Measurements from ENCODE around the gene PGRMC2. TPM values are rescaled to one million over a fixed set of nuclear protein-coding genes. Genes with fewer than 3 reads are reported as not detected.

PGRMC2 gene
- total and polyA plus RNA-seq, 4 donors: 49.0 to 74.8 (median 59.5) TPM

DNA sequence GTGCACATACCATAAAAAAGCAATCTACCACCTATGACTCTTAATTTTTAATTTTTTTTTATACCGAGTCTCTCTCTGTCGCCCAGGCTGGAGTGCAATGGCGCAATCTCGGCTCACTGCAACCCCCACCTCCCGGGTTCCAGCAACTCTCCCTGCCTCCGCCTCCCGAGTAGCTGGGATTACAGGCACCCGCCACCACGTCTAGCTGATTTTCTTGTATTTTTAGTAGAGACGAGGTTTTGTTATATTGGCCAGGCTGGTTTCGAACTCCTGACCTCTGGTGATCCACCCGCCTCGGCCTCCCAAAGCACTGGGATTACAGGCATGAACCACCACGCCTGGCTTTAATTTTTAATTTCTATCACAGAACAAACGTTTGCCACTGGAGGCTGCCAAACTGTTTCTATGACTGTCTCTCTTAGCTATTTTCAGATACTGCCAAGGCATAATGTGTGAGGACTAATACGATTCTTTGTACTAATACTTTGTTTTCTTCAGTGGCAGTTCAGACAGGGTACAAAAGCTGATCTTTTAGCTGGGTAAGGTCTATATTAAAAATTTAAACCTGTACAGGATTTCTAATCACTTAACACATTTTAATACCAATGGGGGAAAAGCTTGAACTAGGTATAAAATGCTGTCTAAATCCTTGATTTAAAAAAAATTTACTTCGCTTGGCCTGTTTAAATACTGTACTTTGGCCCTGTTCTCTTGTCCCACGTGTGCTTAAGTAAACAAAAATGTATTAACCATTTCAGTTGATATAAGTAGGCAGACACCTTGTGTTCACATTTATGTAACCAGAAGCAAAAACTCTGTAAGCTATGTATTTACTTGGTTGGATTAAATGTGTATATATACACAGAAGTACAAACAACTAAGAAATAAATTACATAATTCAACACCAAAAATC is 2.3 kb downstream of the PGRMC2 start:
- 67 to 70% methylated on average over 18 of the region's 18 CpGs for WGBS, 2 donors
- H3K4me3 ChIP-seq (ENCODE audit: low read length in 2 of 2): no peak overlapping the region
- intact Hi-C loops (cut with DNase I): loop anchor here (5.0 to 10.0 kb wide), 5 partner anchors 63 to 807 kb away; partner anchors contain the start of gene SCLT1 (in 1 of the 2)
- no peaks in the 10 kb centered on the region for H3K36me3 ChIP-seq (ENCODE audit: control insufficient read depth in 1 of 2, insufficient read depth in 2 of 2, low read length in 1 of 2)
- no peaks in the 10 kb centered on the region for H3K4me1 ChIP-seq (ENCODE audit: control insufficient read depth in 1 of 2, insufficient read depth in 2 of 2, low read length in 2 of 2)
- ATAC-seq (ENCODE audit: low FRiP score) (no peak), DNase-seq (no peak)
- H3K9me3 ChIP-seq (ENCODE audit: control insufficient read depth, low read length): no peaks in the 10 kb centered on the region
- H3K27me3 ChIP-seq (ENCODE audit: control insufficient read depth in 1 of 2, insufficient read depth in 2 of 2, low read length in 1 of 2): no peaks in the 10 kb centered on the region
- H3K27ac ChIP-seq (ENCODE audit: low read depth in 1 of 2, low read length in 2 of 2): no peak overlapping the region

DNA sequence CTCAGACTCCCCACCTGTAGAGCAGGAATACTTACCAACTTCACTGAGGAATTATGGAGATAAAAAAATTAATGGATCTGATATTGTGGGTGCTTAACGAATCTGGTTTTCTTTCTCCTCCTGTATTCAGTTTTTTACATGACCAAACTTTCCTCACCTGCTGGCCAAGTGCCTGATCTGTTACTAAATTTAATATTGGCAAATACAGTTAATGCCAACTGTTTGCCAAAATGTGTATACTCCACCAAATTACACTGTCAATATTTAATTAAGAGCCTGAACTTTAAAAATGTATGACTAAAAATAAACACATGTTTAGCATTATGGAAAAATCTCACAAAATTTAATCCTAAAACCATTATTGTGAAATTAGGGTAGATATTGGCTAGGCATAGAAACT is 3.3 kb downstream of the PGRMC2 start:
- Histone ChIP-seq H3K36me3 (ENCODE audit: control insufficient read depth in 1 of 2, insufficient read depth in 2 of 2, low read length in 1 of 2) (no peaks in the 10 kb centered on the region), H3K27ac (ENCODE audit: low read depth in 1 of 2, low read length in 2 of 2) (no peak overlapping the region), H3K9me3 (ENCODE audit: control insufficient read depth, low read length) (no peaks in the 10 kb centered on the region), H3K4me1 (ENCODE audit: control insufficient read depth in 1 of 2, insufficient read depth in 2 of 2, low read length in 2 of 2) (no peaks in the 10 kb centered on the region), H3K4me3 (ENCODE audit: low read length in 2 of 2) (no peak overlapping the region), H3K27me3 (ENCODE audit: control insufficient read depth in 1 of 2, insufficient read depth in 2 of 2, low read length in 1 of 2) (no peaks in the 10 kb centered on the region)
- DNase-seq (no peak), ATAC-seq (ENCODE audit: low FRiP score) (no peak)
- intact Hi-C loops (cut with DNase I): loop anchor here (10.0 kb wide), 2 partner anchors 270 to 530 kb away; no protein-coding TSS in a partner anchor
- WGBS, 2 donors: 90 to 95% methylated on average over 1 of the region's 1 CpG

DNA sequence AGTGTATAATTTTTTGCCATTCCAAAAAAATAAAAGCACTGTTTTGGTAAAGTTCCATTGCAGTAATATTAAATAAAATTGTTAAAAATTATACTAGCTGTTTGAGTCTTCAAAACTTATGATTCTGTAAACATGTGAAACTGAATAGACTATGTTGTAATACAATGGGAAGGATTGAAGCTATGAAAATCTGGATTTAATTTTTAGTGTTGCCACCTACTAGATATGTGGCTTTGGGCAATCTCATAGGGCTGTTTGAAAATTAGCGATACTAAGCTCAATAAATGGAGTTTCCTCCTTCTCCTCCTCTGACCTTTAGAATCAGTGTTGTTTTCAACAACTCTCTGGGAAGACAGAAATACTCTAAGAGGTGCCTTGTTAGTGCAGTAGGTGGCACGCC is 4.5 kb downstream of the PGRMC2 start:
- no peaks in the 10 kb centered on the region for H3K9me3 ChIP-seq (ENCODE audit: control insufficient read depth, low read length)
- H3K27ac ChIP-seq (ENCODE audit: low read depth in 1 of 2, low read length in 2 of 2): no peak overlapping the region
- no peaks in the 10 kb centered on the region for H3K36me3 ChIP-seq (ENCODE audit: control insufficient read depth in 1 of 2, insufficient read depth in 2 of 2, low read length in 1 of 2)
- no peaks in the 10 kb centered on the region for H3K27me3 ChIP-seq (ENCODE audit: control insufficient read depth in 1 of 2, insufficient read depth in 2 of 2, low read length in 1 of 2)
- DNase-seq (no peak), ATAC-seq (ENCODE audit: low FRiP score) (no peak)
- WGBS, 2 donors: 95 to 98% methylated on average over 2 of the region's 2 CpGs
- no peaks in the 10 kb centered on the region for H3K4me1 ChIP-seq (ENCODE audit: control insufficient read depth in 1 of 2, insufficient read depth in 2 of 2, low read length in 2 of 2)
- intact Hi-C loops (cut with DNase I): loop anchor here (10.0 kb wide), 2 partner anchors 272 to 532 kb away; no protein-coding TSS in a partner anchor
- H3K4me3 ChIP-seq (ENCODE audit: low read length in 2 of 2): no peak overlapping the region

DNA sequence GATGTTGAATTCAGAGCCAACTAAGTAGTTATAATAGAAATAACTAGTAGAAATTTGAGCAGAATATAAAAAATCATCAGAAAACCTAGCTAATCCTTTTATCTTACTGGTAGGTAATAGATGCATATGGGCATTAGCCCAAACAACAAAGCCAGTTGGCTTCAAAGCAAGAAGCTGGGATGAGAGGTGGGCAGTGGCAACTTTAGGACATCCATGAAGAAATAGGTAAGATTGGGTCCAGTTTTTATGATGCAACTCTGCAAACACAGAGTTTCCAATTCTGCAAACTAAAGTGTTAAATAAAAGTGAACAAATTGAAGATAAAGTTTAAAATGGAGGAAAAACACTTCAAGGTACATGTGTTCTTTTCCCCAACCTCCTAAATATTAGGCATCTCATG is 5.1 kb downstream of the PGRMC2 start:
- no peaks in the 10 kb centered on the region for H3K4me1 ChIP-seq (ENCODE audit: control insufficient read depth in 1 of 2, insufficient read depth in 2 of 2, low read length in 2 of 2)

DNA sequence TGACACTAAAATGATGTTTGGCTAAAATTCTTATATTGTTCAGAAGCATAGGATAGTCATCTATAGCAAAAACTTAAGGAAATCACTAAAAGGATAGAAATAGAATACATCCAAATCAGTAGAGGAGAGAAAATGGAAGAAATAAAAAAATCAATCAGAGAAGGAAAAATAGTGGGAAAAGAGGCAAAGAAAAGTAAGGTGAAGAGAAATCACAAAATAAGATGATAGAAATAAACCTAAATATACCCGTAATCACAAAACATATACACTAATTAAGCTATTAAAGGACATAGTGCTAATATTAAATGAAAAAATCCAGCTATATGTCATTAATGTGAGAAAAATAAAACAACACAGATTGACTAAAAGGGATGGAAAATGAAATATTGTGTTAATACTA is 6.3 kb downstream of the PGRMC2 start:
- H3K36me3 ChIP-seq (ENCODE audit: control insufficient read depth in 1 of 2, insufficient read depth in 2 of 2, low read length in 1 of 2): no peaks in the 10 kb centered on the region
- no peaks in the 10 kb centered on the region for H3K9me3 ChIP-seq (ENCODE audit: control insufficient read depth, low read length)
- no peak overlapping the region for H3K27ac ChIP-seq (ENCODE audit: low read depth in 1 of 2, low read length in 2 of 2)
- H3K4me3 ChIP-seq (ENCODE audit: low read length in 2 of 2): no peak overlapping the region
- no peaks in the 10 kb centered on the region for H3K27me3 ChIP-seq (ENCODE audit: control insufficient read depth in 1 of 2, insufficient read depth in 2 of 2, low read length in 1 of 2)
- DNase-seq: no peak
- no peak for ATAC-seq (ENCODE audit: low FRiP score)
- WGBS, 2 donors: 94 to 100% methylated on average over 1 of the region's 1 CpG
- H3K4me1 ChIP-seq (ENCODE audit: control insufficient read depth in 1 of 2, insufficient read depth in 2 of 2, low read length in 2 of 2): no peaks in the 10 kb centered on the region
- intact Hi-C loops (cut with DNase I): loop anchor here (10.0 kb wide), 2 partner anchors 273 to 533 kb away; no protein-coding TSS in a partner anchor

More for the DNA sequence above, 5.1 kb downstream of the PGRMC2 start:
- Histone ChIP-seq H3K36me3 (ENCODE audit: control insufficient read depth in 1 of 2, insufficient read depth in 2 of 2, low read length in 1 of 2) (no peaks in the 10 kb centered on the region), H3K4me3 (ENCODE audit: low read length in 2 of 2) (no peak overlapping the region), H3K9me3 (ENCODE audit: control insufficient read depth, low read length) (no peaks in the 10 kb centered on the region), H3K27me3 (ENCODE audit: control insufficient read depth in 1 of 2, insufficient read depth in 2 of 2, low read length in 1 of 2) (no peaks in the 10 kb centered on the region), H3K27ac (ENCODE audit: low read depth in 1 of 2, low read length in 2 of 2) (no peak overlapping the region)
- DNase-seq (no peak), ATAC-seq (ENCODE audit: low FRiP score) (no peak)
- intact Hi-C loops (cut with DNase I): loop anchor here (10.0 kb wide), 2 partner anchors 272 to 532 kb away; no protein-coding TSS in a partner anchor

DNA sequence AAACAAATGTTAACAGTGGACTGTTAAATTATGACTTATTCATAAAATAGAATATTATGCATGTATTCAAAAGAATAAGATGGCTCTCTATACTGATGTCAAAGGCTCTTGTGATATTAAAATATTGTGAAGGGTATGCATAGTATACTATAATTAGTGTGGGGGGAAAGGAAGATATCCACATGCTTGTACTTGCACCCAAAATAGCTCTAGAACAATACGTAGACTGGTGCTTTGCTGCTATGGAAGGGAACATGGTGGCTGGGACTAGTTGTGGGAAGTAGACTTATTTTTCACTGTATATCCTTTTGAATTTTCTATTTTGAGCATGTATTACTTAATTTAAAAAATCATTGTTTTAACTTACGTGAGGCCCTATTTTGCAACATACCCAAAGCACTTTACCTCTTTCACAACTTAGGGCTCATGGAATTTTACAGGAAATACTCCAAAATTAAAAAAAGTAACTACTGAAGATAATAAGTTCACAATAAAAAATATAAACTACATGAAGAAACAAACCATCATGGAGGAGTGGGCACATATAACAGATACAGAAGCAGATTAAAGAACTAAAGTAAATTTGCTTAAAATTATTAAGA is 7.9 kb downstream of the PGRMC2 start:
- no peaks in the 10 kb centered on the region for H3K36me3 ChIP-seq (ENCODE audit: control insufficient read depth in 1 of 2, insufficient read depth in 2 of 2, low read length in 1 of 2)
- H3K27ac ChIP-seq (ENCODE audit: low read depth in 1 of 2, low read length in 2 of 2): no peak overlapping the region
- H3K4me3 ChIP-seq (ENCODE audit: low read length in 2 of 2): no peak overlapping the region
- no peaks in the 10 kb centered on the region for H3K27me3 ChIP-seq (ENCODE audit: control insufficient read depth in 1 of 2, insufficient read depth in 2 of 2, low read length in 1 of 2)
- ATAC-seq (ENCODE audit: low FRiP score) (no peak), DNase-seq (no peak)
- intact Hi-C loops (cut with DNase I): loop anchor here (10.0 kb wide), 2 partner anchors 275 to 535 kb away; no protein-coding TSS in a partner anchor
- WGBS, 2 donors: 78 to 86% methylated on average over 2 of the region's 2 CpGs
- no peaks in the 10 kb centered on the region for H3K4me1 ChIP-seq (ENCODE audit: control insufficient read depth in 1 of 2, insufficient read depth in 2 of 2, low read length in 2 of 2)
- no peaks in the 10 kb centered on the region for H3K9me3 ChIP-seq (ENCODE audit: control insufficient read depth, low read length)

DNA sequence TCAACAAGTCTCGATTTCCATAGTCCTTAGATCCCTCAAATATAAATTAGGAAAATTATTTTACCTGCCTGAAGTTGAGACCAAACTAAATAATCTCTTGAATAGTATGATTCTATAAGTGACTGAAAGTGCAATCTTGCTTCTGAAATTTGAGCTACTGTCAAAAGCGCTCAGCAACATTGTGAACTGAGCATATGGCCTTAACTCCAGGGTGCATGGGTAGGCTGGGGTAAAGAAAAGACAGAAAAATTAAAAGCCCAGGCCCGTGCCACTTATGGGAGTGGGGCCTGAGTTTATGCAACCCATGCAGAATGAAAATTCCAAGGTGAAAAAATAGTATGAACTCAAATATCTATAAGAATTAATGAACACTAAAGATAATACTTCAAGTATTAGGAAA is 9.8 kb downstream of the PGRMC2 start:
- H3K4me3 ChIP-seq (ENCODE audit: low read length in 2 of 2): no peak overlapping the region
- H3K9me3 ChIP-seq (ENCODE audit: control insufficient read depth, low read length): no peaks in the 10 kb centered on the region
- DNase-seq: no peak
- H3K36me3 ChIP-seq (ENCODE audit: control insufficient read depth in 1 of 2, insufficient read depth in 2 of 2, low read length in 1 of 2): no peaks in the 10 kb centered on the region
- intact Hi-C loops (cut with DNase I): no loop called here
- 95 to 97% methylated on average over 3 of the region's 3 CpGs for WGBS, 2 donors
- ATAC-seq (ENCODE audit: low FRiP score): no peak
- H3K27ac ChIP-seq (ENCODE audit: low read depth in 1 of 2, low read length in 2 of 2): no peak overlapping the region
- peaks cover 0 to 2% of the 10 kb centered on the region in 2 donors for H3K4me1 ChIP-seq (ENCODE audit: control insufficient read depth in 1 of 2, insufficient read depth in 2 of 2, low read length in 2 of 2)
- H3K27me3 ChIP-seq (ENCODE audit: control insufficient read depth in 1 of 2, insufficient read depth in 2 of 2, low read length in 1 of 2): no peaks in the 10 kb centered on the region

DNA sequence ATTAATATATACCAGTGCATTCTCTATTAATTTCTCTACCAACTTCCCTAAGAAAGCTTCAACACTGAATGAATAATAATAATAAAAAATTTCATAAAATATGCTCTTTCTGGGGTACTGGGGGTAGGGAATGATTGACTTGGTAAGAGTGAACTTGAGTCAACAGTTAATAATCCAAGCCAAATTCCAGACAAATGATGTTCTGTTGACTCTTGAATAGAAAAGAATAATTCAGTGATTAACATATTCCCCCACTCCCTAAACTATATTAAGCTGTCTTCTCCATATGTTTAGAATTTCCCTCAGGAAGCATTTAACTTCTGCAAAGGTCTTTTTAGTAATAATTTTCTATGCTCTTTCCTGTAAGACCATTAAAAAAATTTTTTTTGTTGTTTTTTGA is 12.3 kb downstream of the PGRMC2 start:
- ATAC-seq (ENCODE audit: low FRiP score): no peak

More for the DNA sequence above, 12.3 kb downstream of the PGRMC2 start:
- no peaks in the 10 kb centered on the region for H3K9me3 ChIP-seq (ENCODE audit: control insufficient read depth, low read length)
- H3K27me3 ChIP-seq (ENCODE audit: control insufficient read depth in 1 of 2, insufficient read depth in 2 of 2, low read length in 1 of 2): no peaks in the 10 kb centered on the region
- intact Hi-C loops (cut with DNase I): no loop called here
- H3K36me3 ChIP-seq (ENCODE audit: control insufficient read depth in 1 of 2, insufficient read depth in 2 of 2, low read length in 1 of 2): no peaks in the 10 kb centered on the region
- H3K4me3 ChIP-seq (ENCODE audit: low read length in 2 of 2): no peak overlapping the region
- H3K4me1 ChIP-seq (ENCODE audit: control insufficient read depth in 1 of 2, insufficient read depth in 2 of 2, low read length in 2 of 2): peaks cover 0 to 2% of the 10 kb centered on the region in 2 donors
- no peak overlapping the region for H3K27ac ChIP-seq (ENCODE audit: low read depth in 1 of 2, low read length in 2 of 2)
- DNase-seq: no peak

All from aorta (tissue), 5 donors.